Pancreas (tissue), 10 donors: ENCODE results near the gene HEG1. TPM values are rescaled to one million over a fixed set of nuclear protein-coding genes. Genes with fewer than 3 reads are reported as not detected.
A peak's percentile ranks its signal among the peaks of the same experiment; 100 is the strongest.

Experiments used
- ATAC-seq, 4 donors: fragments of 200-7000 bp; cut with Tn5 transposase; one replicate each; pipeline versions ENCODE4 v1.8.0 to v1.9.1; 2020; ENCODE audit warnings: mild to moderate bottlenecking in 4 of 4, moderate library complexity in 4 of 4
- DNase-seq, 6 donors: peaks; one replicate each; pipeline ENCODE4 v3.0.0-alpha.2; 2020
- FAIRE-seq: peaks from 2 replicates; lab custom pipeline; 2012; peaks lifted over from hg19 to GRCh38; lab: Jason Lieb, UNC
- H3K27ac ChIP-seq, 4 donors: fragments of 200-600 bp; sonication (generic); 1 replicate in 3 of 4; 2 replicates in 1 of 4; pipeline versions ENCODE4 v1.5.0 to v1.8.0; 2020
- H3K27me3 ChIP-seq, 4 donors: fragments of 200-600 bp; one replicate each; pipeline ENCODE4 v1.8.0; 2021
- H3K36me3 ChIP-seq, 3 donors: fragments of 200-600 bp; sonication (generic) in 1 of 3; one replicate each; pipeline versions ENCODE4 v1.5.0 to v1.8.0; 2020 to 2021
- H3K4me1 ChIP-seq, 3 donors: fragments of 200-600 bp; one replicate each; pipeline ENCODE4 v1.8.0; 2021
- H3K4me3 ChIP-seq, 4 donors: fragments of 200-600 bp; sonication (generic) in 2 of 4; one replicate each; pipeline versions ENCODE4 v1.5.0 to v1.8.0; 2020 to 2021
- H3K9me3 ChIP-seq, 4 donors: fragments of 200-600 bp; one replicate each; pipeline ENCODE4 v1.8.0; 2021
- WGBS, 2 donors: extraction: QIAGEN DNeasy Blood & Tissue Kit; methylation state at CpG; one replicate each; pipeline ENCODE4 v1.1.7; 2013; 5-methylcytosine and 5-hydroxymethylcytosine counted together
- intact Hi-C, 3 donors: fragments of 100-400 bp; cut with DNase I; formaldehyde crosslinking; loops; one replicate each; pipeline versions ENCODE4 v1.11.1 to v1.14.2; 2022
- polyA plus RNA-seq, 2 donors: library from polyadenylated mRNA; stranded (reverse); fragments of 200-250 nt; gene quantifications; one replicate each; pipeline ENCODE4 v1.2.3, GENCODE V29; 2013
- total RNA-seq, 6 donors: library from RNA; stranded (reverse); fragmentation: NEBNext Ultra II Directional in 4 of 6; extraction: Animal tissue kit (Norgen Biotek cat#: 25700) in 4 of 6; gene quantifications; one replicate each; pipeline versions ENCODE4 v1.2.1 to v1.2.4, GENCODE V29; 2021 to 2023
- TF ChIP-seq, protein P1 (sequence below), 4 donors: fragments of 200-600 bp; sonication (generic) in 3 of 4; IDR thresholded peaks; one replicate each; pipeline versions ENCODE4 v1.5.0 to v1.8.0; 2021; ENCODE audit warnings: antibody characterized with exemption in 4 of 4
- donor health status: healthy with polysubstance abuse.
- donor health status: DM: no; HTN: no; CAD: no; lungs with moderate emphysema.
- donor health status: DM: no; HTN: no; CAD: no.
- donor health status: control.
- donor health status: control.
- donor health status: Bipolar disorder and iron deficiency.
- donor health status: DM: yes; HTN: yes; CAD: no.
- donor health status: DM: no; HTN: no; CAD: no.
- donor health status: DM: no; HTN: no; CAD: no.
- donor health status: DM: yes; HTN: yes; CAD: no.

Gene HEG1
- total and polyA plus RNA-seq, 8 donors: 9.6 to 36.6 (median 20.9) TPM

DNA sequence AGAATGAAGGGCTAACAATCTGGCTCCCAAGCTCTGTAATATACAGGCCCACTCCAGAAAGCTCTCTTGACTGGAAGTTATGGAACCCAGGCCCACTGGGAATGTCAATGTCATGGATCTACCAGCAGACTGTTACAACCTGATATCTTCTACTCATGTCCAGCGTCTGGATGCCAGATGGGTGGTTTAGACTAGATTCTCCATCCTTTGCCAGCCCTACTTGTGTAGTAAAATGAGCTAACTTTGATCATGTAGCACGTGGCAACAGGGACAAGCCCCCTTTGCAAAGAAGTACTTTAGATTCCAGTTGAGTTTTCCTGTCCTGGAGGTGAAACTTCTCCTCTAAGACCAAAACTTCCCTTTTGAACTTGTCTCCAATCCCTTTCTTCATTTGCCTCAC is 55.1 kb downstream of the HEG1 start:
- H3K4me1 ChIP-seq: peaks cover 35 to 40% (median 38%) of the 10 kb centered on the region in 3 donors
- intact Hi-C loops: no loop called here
- no peak for ATAC-seq
- H3K27ac ChIP-seq: peak overlapping the region in 3 of 4 donors; percentile 47 to 57 (median 56)
- DNase-seq: no peak
- peaks cover 0 to 14% (median 4%) of the 10 kb centered on the region in 3 donors for H3K36me3 ChIP-seq
- TF ChIP-seq, protein P1, sequence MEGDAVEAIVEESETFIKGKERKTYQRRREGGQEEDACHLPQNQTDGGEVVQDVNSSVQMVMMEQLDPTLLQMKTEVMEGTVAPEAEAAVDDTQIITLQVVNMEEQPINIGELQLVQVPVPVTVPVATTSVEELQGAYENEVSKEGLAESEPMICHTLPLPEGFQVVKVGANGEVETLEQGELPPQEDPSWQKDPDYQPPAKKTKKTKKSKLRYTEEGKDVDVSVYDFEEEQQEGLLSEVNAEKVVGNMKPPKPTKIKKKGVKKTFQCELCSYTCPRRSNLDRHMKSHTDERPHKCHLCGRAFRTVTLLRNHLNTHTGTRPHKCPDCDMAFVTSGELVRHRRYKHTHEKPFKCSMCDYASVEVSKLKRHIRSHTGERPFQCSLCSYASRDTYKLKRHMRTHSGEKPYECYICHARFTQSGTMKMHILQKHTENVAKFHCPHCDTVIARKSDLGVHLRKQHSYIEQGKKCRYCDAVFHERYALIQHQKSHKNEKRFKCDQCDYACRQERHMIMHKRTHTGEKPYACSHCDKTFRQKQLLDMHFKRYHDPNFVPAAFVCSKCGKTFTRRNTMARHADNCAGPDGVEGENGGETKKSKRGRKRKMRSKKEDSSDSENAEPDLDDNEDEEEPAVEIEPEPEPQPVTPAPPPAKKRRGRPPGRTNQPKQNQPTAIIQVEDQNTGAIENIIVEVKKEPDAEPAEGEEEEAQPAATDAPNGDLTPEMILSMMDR (IDR thresholded peaks at IDR 0.05): no peak
- 82 to 85% methylated on average over 2 of the region's 2 CpGs for WGBS, 2 donors
- H3K4me3 ChIP-seq: no peak overlapping the region
- FAIRE-seq: no peak
- H3K9me3 ChIP-seq: no peaks in the 10 kb centered on the region
- no peaks in the 10 kb centered on the region for H3K27me3 ChIP-seq

DNA sequence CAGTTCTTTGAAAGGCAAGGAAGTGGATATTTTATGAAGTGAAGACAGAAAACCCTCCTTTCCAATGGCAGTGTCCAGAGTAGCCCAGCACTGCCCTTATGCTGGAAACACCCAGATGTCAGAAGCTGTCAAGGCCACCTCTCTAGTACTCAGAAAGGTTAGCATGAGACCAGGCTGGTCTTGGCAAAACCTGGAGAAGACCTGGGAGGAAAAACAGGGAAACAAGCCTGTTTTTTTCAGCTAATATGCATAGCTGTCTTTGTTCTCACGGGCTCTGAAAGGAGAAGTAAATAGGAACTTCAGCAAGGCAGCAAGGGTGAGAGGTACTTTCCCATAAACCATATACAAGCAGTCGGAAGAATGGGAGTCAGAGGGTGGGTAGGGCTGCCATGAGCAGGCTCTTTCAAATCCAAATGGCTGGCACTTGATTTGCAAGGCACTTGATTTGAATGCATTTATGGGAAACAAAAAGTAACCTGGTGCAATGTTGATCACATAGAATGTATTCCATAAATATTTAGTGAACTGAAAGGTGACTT is 55.8 kb downstream of the HEG1 start:
- no peaks in the 10 kb centered on the region for H3K27me3 ChIP-seq
- no peak overlapping the region for H3K4me3 ChIP-seq
- FAIRE-seq (no peak), DNase-seq (peak in 3 of 6 donors; percentile 25 to 63 (median 41)), ATAC-seq (peak; percentile 35 to 69 (median 58))
- peak overlapping the region; percentile 13 to 57 (median 52) for H3K27ac ChIP-seq
- H3K36me3 ChIP-seq: peaks cover 0 to 14% (median 4%) of the 10 kb centered on the region in 3 donors
- WGBS, 2 donors: 22 to 23% methylated on average over 2 of the region's 2 CpGs
- intact Hi-C loops: loop anchor here in 1 of 3 donors (10.0 kb wide), 1 partner anchor 435 kb away; no protein-coding TSS in a partner anchor
- H3K4me1 ChIP-seq: peaks cover 35 to 40% (median 38%) of the 10 kb centered on the region in 3 donors
- H3K9me3 ChIP-seq: no peaks in the 10 kb centered on the region
- TF ChIP-seq, protein P1 (IDR thresholded peaks at IDR 0.05): no peak

DNA sequence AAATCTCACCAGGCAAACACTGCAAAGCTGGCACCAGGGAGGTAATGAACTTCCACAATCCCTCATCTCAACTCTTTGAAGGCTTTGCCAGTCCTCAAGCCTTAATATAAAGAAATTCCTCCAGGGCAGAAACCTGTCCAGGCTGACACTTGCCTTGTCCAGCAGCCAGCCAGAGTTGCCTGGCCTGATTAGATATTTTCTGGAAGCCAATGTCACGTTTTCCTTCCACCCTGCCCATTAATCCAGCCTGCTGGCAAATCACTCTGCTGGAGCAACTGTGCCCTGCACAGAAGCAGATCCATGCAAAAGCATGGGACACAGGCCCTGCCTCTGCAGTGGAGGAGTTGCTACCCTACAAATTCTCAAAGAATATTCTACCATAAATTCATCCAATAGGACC is 56.5 kb downstream of the HEG1 start:
- H3K36me3 ChIP-seq: peaks cover 0 to 19% (median 4%) of the 10 kb centered on the region in 3 donors
- intact Hi-C loops: loop anchor here in 1 of 3 donors (10.0 kb wide), 1 partner anchor 435 kb away; no protein-coding TSS in a partner anchor
- TF ChIP-seq, protein P1 (IDR thresholded peaks at IDR 0.05): no peak
- ATAC-seq: peak; percentile 27 to 65 (median 53)
- 10 to 12% methylated on average over 1 of the region's 1 CpG for WGBS, 2 donors
- no peaks in the 10 kb centered on the region for H3K27me3 ChIP-seq
- H3K27ac ChIP-seq: peak overlapping the region; percentile 13 to 57 (median 52)
- H3K9me3 ChIP-seq: no peaks in the 10 kb centered on the region
- no peak for FAIRE-seq
- H3K4me3 ChIP-seq: no peak overlapping the region
- H3K4me1 ChIP-seq: peaks cover 35 to 39% (median 35%) of the 10 kb centered on the region in 3 donors
- peak in 3 of 6 donors; percentile 30 to 43 (median 32) for DNase-seq

DNA sequence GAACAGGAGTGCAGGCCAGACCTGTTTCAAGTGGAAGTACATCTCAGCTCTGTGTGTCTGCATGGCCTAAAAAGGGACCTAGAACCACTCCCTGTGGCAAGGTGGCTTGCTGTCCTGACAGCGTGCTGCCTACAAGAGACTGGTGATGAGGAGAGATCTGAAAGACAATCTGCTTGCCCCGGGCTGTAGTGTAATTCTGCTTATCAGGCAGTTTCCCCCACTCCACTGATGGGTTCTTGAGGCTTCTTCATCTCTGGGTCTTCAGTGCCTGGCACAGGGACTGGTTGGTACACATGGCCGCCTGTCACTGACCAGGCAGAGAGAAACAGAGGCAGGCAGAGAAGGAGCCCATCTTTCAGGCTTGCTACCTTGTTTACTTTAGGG is 57.6 kb downstream of the HEG1 start:
- FAIRE-seq: no peak

More for the DNA sequence above, 57.6 kb downstream of the HEG1 start:
- peak overlapping the region in 1 of 4 donors; percentile 56 for H3K27ac ChIP-seq
- no peaks in the 10 kb centered on the region for H3K9me3 ChIP-seq
- no peak overlapping the region for H3K4me3 ChIP-seq
- 92 to 97% methylated on average over 3 of the region's 3 CpGs for WGBS, 2 donors
- TF ChIP-seq, protein P1 (IDR thresholded peaks at IDR 0.05): no peak
- intact Hi-C loops: loop anchor here in 1 of 3 donors (10.0 kb wide), 1 partner anchor 437 kb away; no protein-coding TSS in a partner anchor
- DNase-seq: no peak
- H3K4me1 ChIP-seq: peaks cover 30 to 35% (median 33%) of the 10 kb centered on the region in 3 donors
- ATAC-seq: no peak
- no peaks in the 10 kb centered on the region for H3K27me3 ChIP-seq
- H3K36me3 ChIP-seq: peaks cover 0 to 19% (median 4%) of the 10 kb centered on the region in 3 donors
